ENCODE measurements around the gene RNF157.

Gene RNF157

GRCh38 chr17:76104140-76104895 lies 136.0 kb downstream of the RNF157 start:
- Histone ChIP-seq H3K9me3 (ENCODE audit: severe bottlenecking) (no peaks in the 10 kb centered on the region), H3K4me3 (ENCODE audit: low read depth, low read length) (peak overlapping the region; percentile 62), H3K27ac (peak overlapping the region; percentile 92), H3K27me3 (ENCODE audit: insufficient read depth, low read depth, severe bottlenecking) (no peaks in the 10 kb centered on the region), H3K36me3 (peaks cover 34% of the 10 kb centered on the region)
- no peak for DNase-seq
- TF ChIP-seq CTCF (IDR thresholded peaks at IDR 0.05; ENCODE audit: low read depth, low read length) = no peak

GRCh38 chr17:76103274-76104139 lies 136.8 kb downstream of the RNF157 start, which contains the start of gene EXOC7:
EXOC7 (minus strand) TSS chr17:76103787; CDS start chr17:76103692, 95 bp downstream.
- no peak for TF ChIP-seq CTCF (IDR thresholded peaks at IDR 0.05; ENCODE audit: low read depth, low read length)
- no peaks in the 10 kb centered on the region for H3K9me3 ChIP-seq (ENCODE audit: severe bottlenecking)
- peak within 1 kb of the TSS; percentile 92 for H3K27ac ChIP-seq
- H3K36me3 ChIP-seq = peaks cover 41% of the 10 kb centered on the region
- no peaks in the 10 kb centered on the region for H3K27me3 ChIP-seq (ENCODE audit: insufficient read depth, low read depth, severe bottlenecking)
- DNase-seq = peak; percentile 95
- H3K4me3 ChIP-seq (ENCODE audit: low read depth, low read length) = peak within 1 kb of the TSS; percentile 62

GRCh38 chr17:76102944-76103273 lies 137.4 kb downstream of the RNF157 start:
- no peaks in the 10 kb centered on the region for H3K27me3 ChIP-seq (ENCODE audit: insufficient read depth, low read depth, severe bottlenecking)
- H3K36me3 ChIP-seq = peaks cover 47% of the 10 kb centered on the region
- no peak for TF ChIP-seq CTCF (IDR thresholded peaks at IDR 0.05; ENCODE audit: low read depth, low read length)
- H3K27ac ChIP-seq = peak overlapping the region; percentile 92
- peak overlapping the region; percentile 62 for H3K4me3 ChIP-seq (ENCODE audit: low read depth, low read length)
- DNase-seq = no peak
- H3K9me3 ChIP-seq (ENCODE audit: severe bottlenecking) = no peaks in the 10 kb centered on the region

- no peak overlapping the region for H3K27ac ChIP-seq
- no peak for DNase-seq
- TF ChIP-seq CTCF (IDR thresholded peaks at IDR 0.05; ENCODE audit: low read depth, low read length) = no peak
- H3K36me3 ChIP-seq = peaks cover 96% of the 10 kb centered on the region
- H3K4me3 ChIP-seq (ENCODE audit: low read depth, low read length) = no peak overlapping the region
- no peaks in the 10 kb centered on the region for H3K9me3 ChIP-seq (ENCODE audit: severe bottlenecking)
- no peaks in the 10 kb centered on the region for H3K27me3 ChIP-seq (ENCODE audit: insufficient read depth, low read depth, severe bottlenecking)
Observed at GRCh38 chr17:76097716-76098295, 142.5 kb downstream of the RNF157 start.

DNA sequence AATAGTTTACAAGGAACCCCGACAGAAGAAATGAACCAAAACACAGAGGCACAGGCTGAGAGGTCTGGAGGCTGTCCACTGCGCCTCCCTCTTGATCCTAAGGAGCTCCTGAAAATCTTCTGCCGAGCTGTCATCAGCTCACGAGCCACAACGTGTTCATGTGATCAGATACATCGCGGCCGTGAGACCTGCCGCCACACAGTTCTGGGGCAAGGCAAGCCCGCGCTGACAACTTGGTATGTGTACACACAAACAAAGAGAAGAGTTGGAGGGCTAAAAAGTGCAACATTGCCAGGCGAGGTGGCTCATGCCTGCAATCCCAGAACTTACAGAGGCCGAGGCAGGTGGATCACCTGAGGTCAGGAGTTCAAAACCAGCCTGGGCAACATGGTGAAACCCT lies 144.3 kb downstream of the RNF157 start:
- Histone ChIP-seq H3K36me3 (peaks cover 96% of the 10 kb centered on the region), H3K27ac (no peak overlapping the region), H3K27me3 (ENCODE audit: insufficient read depth, low read depth, severe bottlenecking) (no peaks in the 10 kb centered on the region), H3K9me3 (ENCODE audit: severe bottlenecking) (no peaks in the 10 kb centered on the region), H3K4me3 (ENCODE audit: low read depth, low read length) (no peak overlapping the region)
- DNase-seq = no peak
- TF ChIP-seq CTCF (IDR thresholded peaks at IDR 0.05; ENCODE audit: low read depth, low read length) = no peak

Data from WERI-Rb-1 (cell line).